HL-60 (cell line): ENCODE measurements around the gene CLDN15.
"Not testable (repeated sequence)": the region's sequence is repeated elsewhere in the genome, so short reads cannot be mapped to it uniquely, and the experiment has no call there.

Source experiments
- DNase-seq, 2 experiments: peaks; one replicate each; pipeline ENCODE4 v3.0.0-alpha.2; 2010 to 2020; ENCODE audit warnings: low read depth in 1 of 2, low spot score in 1 of 2
- H3K27ac ChIP-seq: fragments of 250-450 bp; sonication (Bioruptor Pico); replicated peaks from 2 replicates; pipeline ENCODE4 v1.5.1; 2020; ENCODE audit warnings: mild to moderate bottlenecking, moderate library complexity
- H3K27me3 ChIP-seq: fragments of 250-450 bp; sonication (Bioruptor Pico); 2 replicates; pipeline ENCODE4 v1.5.1; 2021; ENCODE audit warnings: mild to moderate bottlenecking, moderate library complexity; ENCODE audit not compliant: insufficient read depth, poor library complexity, severe bottlenecking
- H3K4me3 ChIP-seq: replicated peaks from 2 replicates; pipeline ENCODE4 v1.5.1; 2011; ENCODE audit warnings: mild to moderate bottlenecking, control low read depth, low read length; ENCODE audit not compliant: insufficient read depth
- GABPA ChIP-seq: IDR thresholded peaks from 2 replicates; pipeline ENCODE4 v1.6.1; 2012; ENCODE audit warnings: low read depth
- POLR2AphosphoS5 ChIP-seq: IDR thresholded peaks from 2 replicates; pipeline ENCODE4 v1.6.1; 2012; ENCODE audit warnings: low read depth
- SPI1 ChIP-seq: IDR thresholded peaks from 2 replicates; pipeline ENCODE4 v1.6.1; 2012; ENCODE audit warnings: low read depth, mild to moderate bottlenecking, borderline replicate concordance
- TF ChIP-seq, protein P1 (sequence below): IDR thresholded peaks from one replicate; pipeline ENCODE4 v1.5.1; 2011; ENCODE audit warnings: low read length, control low read depth, inconsistent platforms; ENCODE audit not compliant: insufficient read depth
- TF ChIP-seq, protein P2 (sequence below): IDR thresholded peaks from 2 replicates; pipeline ENCODE4 v1.6.1; 2012; ENCODE audit warnings: low read depth; ENCODE audit not compliant: insufficient replicate concordance

Gene CLDN15

DNA sequence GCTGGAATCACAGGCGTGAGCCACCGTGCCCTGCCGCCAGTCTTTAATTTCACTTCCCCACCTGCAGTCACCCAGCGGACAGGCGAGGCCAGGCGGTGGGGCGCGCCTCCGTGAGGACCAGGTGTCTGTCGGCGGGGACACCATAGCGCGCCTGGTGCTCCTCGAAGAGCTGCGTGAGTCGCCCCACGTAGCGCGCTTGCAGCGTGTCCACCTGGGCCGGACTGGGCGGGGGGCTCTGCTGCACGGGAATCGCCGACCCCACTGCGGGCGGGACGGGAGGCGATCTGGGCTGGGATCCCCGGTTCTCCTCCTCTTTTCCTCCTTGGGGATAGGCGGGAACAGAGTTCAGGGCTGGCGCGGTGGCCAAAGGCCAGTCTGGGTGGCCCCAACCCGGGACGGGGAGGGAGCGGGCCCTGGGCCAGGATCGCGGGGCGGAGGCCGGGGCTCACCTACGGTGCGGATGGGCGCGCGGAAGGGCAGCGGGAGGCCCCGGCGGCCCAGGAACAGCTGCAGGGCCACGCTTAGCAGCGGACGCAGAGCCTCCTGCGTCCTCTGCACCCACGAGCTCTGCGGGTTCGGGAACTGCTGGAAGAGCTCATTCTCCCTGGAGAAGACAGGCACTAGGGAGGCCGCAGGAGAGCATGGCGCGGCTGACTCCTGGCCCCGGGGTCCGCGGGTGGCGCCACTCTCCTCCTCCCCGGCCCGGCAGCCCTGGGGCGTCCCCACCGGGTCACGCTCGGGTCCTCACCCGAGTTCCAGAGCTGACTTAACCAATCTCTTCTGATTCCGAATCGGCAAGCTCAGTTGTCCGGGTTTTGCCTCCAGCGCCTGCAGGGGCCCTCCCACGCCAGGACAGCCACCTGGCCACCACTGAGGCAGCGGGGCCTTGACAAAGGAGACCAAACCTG lies 35.7 kb downstream of the CLDN15 start:
- Histone ChIP-seq H3K27me3 (peaks cover 21% of the 10 kb centered on the region), H3K27ac (no peak overlapping the region), H3K4me3 (no peak overlapping the region)
- DNase-seq, result no peak
- no peak for TF ChIP-seq SPI1
- TF ChIP-seq POLR2AphosphoS5, result no peak
- TF ChIP-seq, protein P1, sequence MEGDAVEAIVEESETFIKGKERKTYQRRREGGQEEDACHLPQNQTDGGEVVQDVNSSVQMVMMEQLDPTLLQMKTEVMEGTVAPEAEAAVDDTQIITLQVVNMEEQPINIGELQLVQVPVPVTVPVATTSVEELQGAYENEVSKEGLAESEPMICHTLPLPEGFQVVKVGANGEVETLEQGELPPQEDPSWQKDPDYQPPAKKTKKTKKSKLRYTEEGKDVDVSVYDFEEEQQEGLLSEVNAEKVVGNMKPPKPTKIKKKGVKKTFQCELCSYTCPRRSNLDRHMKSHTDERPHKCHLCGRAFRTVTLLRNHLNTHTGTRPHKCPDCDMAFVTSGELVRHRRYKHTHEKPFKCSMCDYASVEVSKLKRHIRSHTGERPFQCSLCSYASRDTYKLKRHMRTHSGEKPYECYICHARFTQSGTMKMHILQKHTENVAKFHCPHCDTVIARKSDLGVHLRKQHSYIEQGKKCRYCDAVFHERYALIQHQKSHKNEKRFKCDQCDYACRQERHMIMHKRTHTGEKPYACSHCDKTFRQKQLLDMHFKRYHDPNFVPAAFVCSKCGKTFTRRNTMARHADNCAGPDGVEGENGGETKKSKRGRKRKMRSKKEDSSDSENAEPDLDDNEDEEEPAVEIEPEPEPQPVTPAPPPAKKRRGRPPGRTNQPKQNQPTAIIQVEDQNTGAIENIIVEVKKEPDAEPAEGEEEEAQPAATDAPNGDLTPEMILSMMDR, result no peak
- TF ChIP-seq, protein P2, sequence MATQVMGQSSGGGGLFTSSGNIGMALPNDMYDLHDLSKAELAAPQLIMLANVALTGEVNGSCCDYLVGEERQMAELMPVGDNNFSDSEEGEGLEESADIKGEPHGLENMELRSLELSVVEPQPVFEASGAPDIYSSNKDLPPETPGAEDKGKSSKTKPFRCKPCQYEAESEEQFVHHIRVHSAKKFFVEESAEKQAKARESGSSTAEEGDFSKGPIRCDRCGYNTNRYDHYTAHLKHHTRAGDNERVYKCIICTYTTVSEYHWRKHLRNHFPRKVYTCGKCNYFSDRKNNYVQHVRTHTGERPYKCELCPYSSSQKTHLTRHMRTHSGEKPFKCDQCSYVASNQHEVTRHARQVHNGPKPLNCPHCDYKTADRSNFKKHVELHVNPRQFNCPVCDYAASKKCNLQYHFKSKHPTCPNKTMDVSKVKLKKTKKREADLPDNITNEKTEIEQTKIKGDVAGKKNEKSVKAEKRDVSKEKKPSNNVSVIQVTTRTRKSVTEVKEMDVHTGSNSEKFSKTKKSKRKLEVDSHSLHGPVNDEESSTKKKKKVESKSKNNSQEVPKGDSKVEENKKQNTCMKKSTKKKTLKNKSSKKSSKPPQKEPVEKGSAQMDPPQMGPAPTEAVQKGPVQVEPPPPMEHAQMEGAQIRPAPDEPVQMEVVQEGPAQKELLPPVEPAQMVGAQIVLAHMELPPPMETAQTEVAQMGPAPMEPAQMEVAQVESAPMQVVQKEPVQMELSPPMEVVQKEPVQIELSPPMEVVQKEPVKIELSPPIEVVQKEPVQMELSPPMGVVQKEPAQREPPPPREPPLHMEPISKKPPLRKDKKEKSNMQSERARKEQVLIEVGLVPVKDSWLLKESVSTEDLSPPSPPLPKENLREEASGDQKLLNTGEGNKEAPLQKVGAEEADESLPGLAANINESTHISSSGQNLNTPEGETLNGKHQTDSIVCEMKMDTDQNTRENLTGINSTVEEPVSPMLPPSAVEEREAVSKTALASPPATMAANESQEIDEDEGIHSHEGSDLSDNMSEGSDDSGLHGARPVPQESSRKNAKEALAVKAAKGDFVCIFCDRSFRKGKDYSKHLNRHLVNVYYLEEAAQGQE, result no peak
- no peak for TF ChIP-seq GABPA

DNA sequence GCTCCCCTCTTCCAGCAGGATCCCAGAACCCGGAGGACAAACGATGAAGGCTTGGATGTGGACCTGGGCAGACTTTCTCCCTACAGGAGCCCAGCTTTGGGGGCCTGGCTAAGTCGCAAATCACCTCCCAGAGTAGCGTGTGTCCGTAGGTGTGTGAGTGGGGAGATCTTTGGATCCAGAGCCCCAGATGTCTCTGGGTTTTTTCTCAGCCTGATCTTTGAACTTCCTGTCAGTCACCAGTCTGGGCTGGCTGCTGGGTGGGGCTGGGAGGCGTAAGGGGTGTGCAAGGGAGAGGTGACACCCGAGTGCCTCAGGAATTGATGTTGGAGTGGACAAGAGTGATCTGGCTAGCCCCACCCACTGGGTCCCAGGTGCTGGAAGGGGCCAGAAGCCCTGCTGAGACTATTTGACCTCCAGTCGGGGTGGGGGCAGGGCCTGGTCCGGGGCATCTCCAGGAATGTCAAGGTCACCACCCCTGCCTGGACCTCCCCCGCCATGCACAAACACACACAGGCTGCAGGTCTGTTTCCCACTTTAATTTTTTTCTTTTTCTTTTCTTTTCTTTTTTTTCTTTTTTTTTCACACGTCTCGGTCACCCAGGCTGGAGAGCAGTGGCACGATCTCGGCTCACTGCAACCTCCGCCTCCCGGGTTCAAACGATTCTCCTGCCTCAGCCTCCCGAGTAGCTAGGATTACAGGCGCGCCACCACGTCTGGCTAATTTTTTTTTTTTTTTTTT lies 36.6 kb downstream of the CLDN15 start, which contains the start of gene MOGAT3:
MOGAT3 (minus strand) TSS at position 175 of the 738 bp plus-strand sequence. CDS start 182 bp downstream, outside the sequence.
- no peak within 1 kb of the TSS for H3K4me3 ChIP-seq
- peaks cover 21% of the 10 kb centered on the region for H3K27me3 ChIP-seq
- no peak for DNase-seq
- TF ChIP-seq, protein P2, result no peak
- TF ChIP-seq SPI1, result no peak
- TF ChIP-seq, protein P1, result no peak
- TF ChIP-seq GABPA, result no peak
- no peak for TF ChIP-seq POLR2AphosphoS5
- no peak within 1 kb of the TSS for H3K27ac ChIP-seq

DNA sequence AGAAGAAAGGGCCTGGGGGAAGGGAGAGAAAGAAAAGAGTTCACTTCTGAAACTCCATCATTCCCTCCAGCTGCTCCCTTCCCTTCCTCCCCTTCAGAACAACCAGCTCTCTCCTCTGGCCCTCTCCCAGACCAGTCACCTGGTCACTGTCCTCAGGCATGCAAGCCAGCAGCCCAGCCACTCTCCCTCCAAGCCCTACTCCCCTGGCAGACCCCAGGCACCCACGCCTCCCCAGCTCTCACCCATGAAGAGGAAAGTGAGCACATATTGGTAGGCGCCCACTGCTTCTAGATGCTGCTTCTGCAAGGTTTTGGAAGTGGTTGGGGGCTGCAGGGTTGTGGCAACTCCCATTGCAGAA lies 37.1 kb downstream of the CLDN15 start:
- no peak overlapping the region for H3K4me3 ChIP-seq
- H3K27ac ChIP-seq, result no peak overlapping the region
- H3K27me3 ChIP-seq, result peaks cover 21% of the 10 kb centered on the region
- DNase-seq, result no peak
- TF ChIP-seq, protein P2, result no peak
- TF ChIP-seq SPI1 (no peak), GABPA (no peak), POLR2AphosphoS5 (no peak)
- TF ChIP-seq, protein P1, result no peak

DNA sequence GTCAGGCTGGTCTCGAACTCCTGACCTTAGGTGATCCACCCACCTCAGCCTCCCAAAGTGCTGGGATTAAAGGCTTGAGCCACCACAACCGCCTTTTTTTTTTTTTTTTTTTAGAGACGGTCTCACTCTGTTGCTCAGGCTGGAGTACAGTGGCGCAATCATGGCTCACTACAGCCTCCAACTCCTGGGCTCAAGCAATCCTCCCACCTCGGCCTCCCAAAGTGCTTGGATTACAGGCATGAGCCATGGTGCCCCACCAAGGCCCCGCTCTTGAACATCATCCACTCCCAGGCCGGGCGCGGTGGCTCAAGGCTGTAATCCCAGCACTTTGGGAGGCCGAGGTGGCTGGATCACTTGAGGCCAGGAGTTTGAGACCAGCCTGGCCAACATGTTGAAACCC lies 38.1 kb downstream of the CLDN15 start:
- H3K4me3 ChIP-seq, DNase-seq, H3K27ac ChIP-seq: not testable (repeated sequence)
- H3K27me3 ChIP-seq, result peaks cover 21% of the 10 kb centered on the region
